Measurements from ENCODE around the gene LTN1. TPM values are rescaled to one million over a fixed set of nuclear protein-coding genes. Genes with fewer than 3 reads are reported as not detected.

Gene LTN1
- total RNA-seq, 1 experiment from 2014 or later, result 15.4 TPM

GRCh38 chr21:28971171-28971570 is 21.5 kb downstream of the LTN1 start:
- Mint-ChIP-seq H3K9me3 (ENCODE audit: low read depth, unreplicated experiment) (no peaks in the 10 kb centered on the region), H3K36me3 (ENCODE audit: insufficient read depth, unreplicated experiment) (peaks cover 6% of the 10 kb centered on the region), H3K27me3 (ENCODE audit: unreplicated experiment) (no peaks in the 10 kb centered on the region), H3K4me1 (ENCODE audit: low read depth, unreplicated experiment) (no peaks in the 10 kb centered on the region), H3K4me3 (ENCODE audit: low read depth, unreplicated experiment) (no peak overlapping the region), H3K27ac (ENCODE audit: unreplicated experiment) (no peak overlapping the region)
- intact Hi-C loops (cut with micrococcal nuclease; ENCODE audit: unreplicated experiment), result no loop called here
- DNase-seq, result no peak
- CTCF ChIA-PET, result no interaction called here
- no TSS peak for BruUV-seq (replicated peaks)
- TF ChIP-seq CTCF (IDR thresholded peaks at IDR 0.05; ENCODE audit: unreplicated experiment), result no peak

GRCh38 chr21:28963831-28964230 is 28.8 kb downstream of the LTN1 start:
- DNase-seq, result no peak
- no peak overlapping the region for H3K4me3 Mint-ChIP-seq (ENCODE audit: low read depth, unreplicated experiment)
- no peaks in the 10 kb centered on the region for H3K36me3 Mint-ChIP-seq (ENCODE audit: insufficient read depth, unreplicated experiment)
- CTCF ChIA-PET, result no interaction called here
- H3K9me3 Mint-ChIP-seq (ENCODE audit: low read depth, unreplicated experiment), result no peaks in the 10 kb centered on the region
- no peak overlapping the region for H3K27ac Mint-ChIP-seq (ENCODE audit: unreplicated experiment)
- no TSS peak for BruUV-seq (replicated peaks)
- intact Hi-C loops (cut with micrococcal nuclease; ENCODE audit: unreplicated experiment), result no loop called here
- H3K4me1 Mint-ChIP-seq (ENCODE audit: low read depth, unreplicated experiment), result no peaks in the 10 kb centered on the region
- no peaks in the 10 kb centered on the region for H3K27me3 Mint-ChIP-seq (ENCODE audit: unreplicated experiment)
- TF ChIP-seq CTCF (IDR thresholded peaks at IDR 0.05; ENCODE audit: unreplicated experiment), result no peak

GRCh38 chr21:28962465-28962864 is 30.2 kb downstream of the LTN1 start:
- no peak for TF ChIP-seq CTCF (IDR thresholded peaks at IDR 0.05; ENCODE audit: unreplicated experiment)
- CTCF ChIA-PET, result no interaction called here
- Mint-ChIP-seq H3K27me3 (ENCODE audit: unreplicated experiment) (no peaks in the 10 kb centered on the region), H3K4me1 (ENCODE audit: low read depth, unreplicated experiment) (no peaks in the 10 kb centered on the region), H3K9me3 (ENCODE audit: low read depth, unreplicated experiment) (no peaks in the 10 kb centered on the region), H3K4me3 (ENCODE audit: low read depth, unreplicated experiment) (no peak overlapping the region), H3K27ac (ENCODE audit: unreplicated experiment) (no peak overlapping the region), H3K36me3 (ENCODE audit: insufficient read depth, unreplicated experiment) (peaks cover 7% of the 10 kb centered on the region)
- BruUV-seq (replicated peaks), result no TSS peak
- intact Hi-C loops (cut with micrococcal nuclease; ENCODE audit: unreplicated experiment), result no loop called here
- no peak for DNase-seq

- no TSS peak for BruUV-seq (replicated peaks)
- intact Hi-C loops (cut with micrococcal nuclease; ENCODE audit: unreplicated experiment), result no loop called here
- Mint-ChIP-seq H3K4me3 (ENCODE audit: low read depth, unreplicated experiment) (no peak overlapping the region), H3K9me3 (ENCODE audit: low read depth, unreplicated experiment) (no peaks in the 10 kb centered on the region), H3K27me3 (ENCODE audit: unreplicated experiment) (no peaks in the 10 kb centered on the region), H3K4me1 (ENCODE audit: low read depth, unreplicated experiment) (no peaks in the 10 kb centered on the region), H3K27ac (ENCODE audit: unreplicated experiment) (no peak overlapping the region), H3K36me3 (ENCODE audit: insufficient read depth, unreplicated experiment) (peaks cover 8% of the 10 kb centered on the region)
- TF ChIP-seq CTCF (IDR thresholded peaks at IDR 0.05; ENCODE audit: unreplicated experiment), result no peak
- no peak for DNase-seq
- CTCF ChIA-PET, result no interaction called here
These were observed 30.8 kb downstream of the LTN1 start for GRCh38 chr21:28961927-28962326.

GRCh38 chr21:28960245-28960644 is 32.4 kb downstream of the LTN1 start:
- peaks cover 13% of the 10 kb centered on the region for H3K36me3 Mint-ChIP-seq (ENCODE audit: insufficient read depth, unreplicated experiment)
- CTCF ChIA-PET, result no interaction called here
- H3K4me1 Mint-ChIP-seq (ENCODE audit: low read depth, unreplicated experiment), result no peaks in the 10 kb centered on the region
- BruUV-seq (replicated peaks), result no TSS peak
- H3K27me3 Mint-ChIP-seq (ENCODE audit: unreplicated experiment), result no peaks in the 10 kb centered on the region
- no peak for TF ChIP-seq CTCF (IDR thresholded peaks at IDR 0.05; ENCODE audit: unreplicated experiment)
- no peak for DNase-seq
- intact Hi-C loops (cut with micrococcal nuclease; ENCODE audit: unreplicated experiment), result no loop called here
- no peak overlapping the region for H3K4me3 Mint-ChIP-seq (ENCODE audit: low read depth, unreplicated experiment)
- no peaks in the 10 kb centered on the region for H3K9me3 Mint-ChIP-seq (ENCODE audit: low read depth, unreplicated experiment)
- no peak overlapping the region for H3K27ac Mint-ChIP-seq (ENCODE audit: unreplicated experiment)
